ENCODE data around the gene GPR85. TPM values are rescaled to one million over a fixed set of nuclear protein-coding genes. Genes with fewer than 3 reads are reported as not detected.

GPR85 gene
- polyA plus RNA-seq, 3 donors: 0.12 TPM; not detected in 2

GRCh38 chr7:113045379-113045778 lies 41.2 kb downstream of the GPR85 start:
- no peak for DNase-seq
- H3K27ac ChIP-seq (ENCODE audit: low read depth in 1 of 2, low read length in 2 of 2): no peak overlapping the region
- intact Hi-C loops (cut with micrococcal nuclease): no loop called here
- H3K36me3 ChIP-seq (replicated peaks in 1 of 2; ENCODE audit: control insufficient read depth in 1 of 2, insufficient read depth in 2 of 2, low read length in 2 of 2): no peaks in the 10 kb centered on the region
- TF ChIP-seq, protein P1, sequence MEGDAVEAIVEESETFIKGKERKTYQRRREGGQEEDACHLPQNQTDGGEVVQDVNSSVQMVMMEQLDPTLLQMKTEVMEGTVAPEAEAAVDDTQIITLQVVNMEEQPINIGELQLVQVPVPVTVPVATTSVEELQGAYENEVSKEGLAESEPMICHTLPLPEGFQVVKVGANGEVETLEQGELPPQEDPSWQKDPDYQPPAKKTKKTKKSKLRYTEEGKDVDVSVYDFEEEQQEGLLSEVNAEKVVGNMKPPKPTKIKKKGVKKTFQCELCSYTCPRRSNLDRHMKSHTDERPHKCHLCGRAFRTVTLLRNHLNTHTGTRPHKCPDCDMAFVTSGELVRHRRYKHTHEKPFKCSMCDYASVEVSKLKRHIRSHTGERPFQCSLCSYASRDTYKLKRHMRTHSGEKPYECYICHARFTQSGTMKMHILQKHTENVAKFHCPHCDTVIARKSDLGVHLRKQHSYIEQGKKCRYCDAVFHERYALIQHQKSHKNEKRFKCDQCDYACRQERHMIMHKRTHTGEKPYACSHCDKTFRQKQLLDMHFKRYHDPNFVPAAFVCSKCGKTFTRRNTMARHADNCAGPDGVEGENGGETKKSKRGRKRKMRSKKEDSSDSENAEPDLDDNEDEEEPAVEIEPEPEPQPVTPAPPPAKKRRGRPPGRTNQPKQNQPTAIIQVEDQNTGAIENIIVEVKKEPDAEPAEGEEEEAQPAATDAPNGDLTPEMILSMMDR (IDR thresholded peaks at IDR 0.05): no peak
- H3K4me1 Mint-ChIP-seq: no peaks in the 10 kb centered on the region
- H3K36me3 Mint-ChIP-seq: no peaks in the 10 kb centered on the region
- no peaks in the 10 kb centered on the region for H3K4me1 ChIP-seq (ENCODE audit: control insufficient read depth in 1 of 2, insufficient read depth in 2 of 2, low read length in 2 of 2)
- H3K27ac Mint-ChIP-seq: no peak overlapping the region
- H3K4me3 Mint-ChIP-seq: no peak overlapping the region
- no peaks in the 10 kb centered on the region for H3K79me2 ChIP-seq (ENCODE audit: insufficient read depth, low read length)
- H4K20me1 ChIP-seq (ENCODE audit: insufficient read depth, low read length): no peaks in the 10 kb centered on the region
- no peaks in the 10 kb centered on the region for H3K9me3 ChIP-seq (replicated peaks in 1 of 2; ENCODE audit: control insufficient read depth in 1 of 2, insufficient read depth in 1 of 2, low read length in 2 of 2)
- H3K27me3 ChIP-seq (ENCODE audit: control insufficient read depth in 2 of 2, insufficient read depth in 2 of 2, low read length in 2 of 2): no peaks in the 10 kb centered on the region
- H3K4me3 ChIP-seq (replicated peaks in 1 of 3; ENCODE audit: low read depth in 2 of 3, low read length in 3 of 3): no peak overlapping the region
- peaks cover 0 to 3% (median 2%) of the 10 kb centered on the region in 3 donors for H3K27me3 Mint-ChIP-seq (ENCODE audit: low read depth in 3 of 3)
- no peak overlapping the region for H2AFZ ChIP-seq (ENCODE audit: insufficient read depth, low read depth, low read length, poor library complexity, severe bottlenecking)
- H3K9ac ChIP-seq (ENCODE audit: insufficient read depth, low read length, poor library complexity, severe bottlenecking): no peak overlapping the region
- WGBS (ENCODE audit: insufficient coverage): 93% methylated on average over 2 of the region's 4 CpGs
- no peak overlapping the region for H3K4me2 ChIP-seq (replicated peaks; ENCODE audit: extremely low read depth, low read length, poor library complexity, severe bottlenecking)
- H3K9me3 Mint-ChIP-seq: peaks cover 0 to 7% (median 5%) of the 10 kb centered on the region in 7 donors

- Histone ChIP-seq H3K79me2 (ENCODE audit: insufficient read depth, low read length) (no peaks in the 10 kb centered on the region), H3K4me2 (replicated peaks; ENCODE audit: extremely low read depth, low read length, poor library complexity, severe bottlenecking) (no peak overlapping the region), H3K4me1 (ENCODE audit: control insufficient read depth in 1 of 2, insufficient read depth in 2 of 2, low read length in 2 of 2) (no peaks in the 10 kb centered on the region), H3K4me3 (replicated peaks in 1 of 3; ENCODE audit: low read depth in 2 of 3, low read length in 3 of 3) (no peak overlapping the region), H3K27me3 (ENCODE audit: control insufficient read depth in 2 of 2, insufficient read depth in 2 of 2, low read length in 2 of 2) (no peaks in the 10 kb centered on the region), H4K20me1 (ENCODE audit: insufficient read depth, low read length) (no peaks in the 10 kb centered on the region), H3K9ac (ENCODE audit: insufficient read depth, low read length, poor library complexity, severe bottlenecking) (no peak overlapping the region), H3K27ac (ENCODE audit: low read depth in 1 of 2, low read length in 2 of 2) (no peak overlapping the region), H3K9me3 (replicated peaks in 1 of 2; ENCODE audit: control insufficient read depth in 1 of 2, insufficient read depth in 1 of 2, low read length in 2 of 2) (no peaks in the 10 kb centered on the region), H2AFZ (ENCODE audit: insufficient read depth, low read depth, low read length, poor library complexity, severe bottlenecking) (no peak overlapping the region), H3K36me3 (replicated peaks in 1 of 2; ENCODE audit: control insufficient read depth in 1 of 2, insufficient read depth in 2 of 2, low read length in 2 of 2) (no peaks in the 10 kb centered on the region)
- intact Hi-C loops (cut with micrococcal nuclease): no loop called here
- Mint-ChIP-seq H3K27me3 (ENCODE audit: low read depth in 3 of 3) (peaks cover 0 to 3% (median 2%) of the 10 kb centered on the region in 3 donors), H3K4me1 (no peaks in the 10 kb centered on the region), H3K27ac (no peak overlapping the region), H3K4me3 (no peak overlapping the region), H3K36me3 (no peaks in the 10 kb centered on the region), H3K9me3 (peaks cover 0 to 5% (median 2%) of the 10 kb centered on the region in 7 donors)
- DNase-seq: no peak
- TF ChIP-seq, protein P1 (IDR thresholded peaks at IDR 0.05): no peak
These were observed 42.2 kb downstream of the GPR85 start for GRCh38 chr7:113044394-113044793.

All from CD14-positive monocyte (primary cell).